Stimulated activated effector memory CD8-positive, alpha-beta T cell treated with anti-CD3 and anti-CD28 coated beads, Interleukin-12 subunit alpha, Interleukin-12 subunit beta, amount 100 ng/mL, for 72 hours (primary cell): ENCODE measurements around the gene PCBP3.

Experiments used
- ATAC-seq: fragments of 150-1000 bp; cut with Tn5 transposase; 2 replicates; pipeline ENCODE4 v1.10.0; 2021
- DNase-seq, 2 donors: peaks; one replicate each; pipeline ENCODE4 v3.0.0; 2021 to 2022; ENCODE audit warnings: low spot score in 2 of 2
- H3K27ac Mint-ChIP-seq: one replicate; pipeline ENCODE4 v1.8.0; 2022; ENCODE audit warnings: mild to moderate bottlenecking, mixed read lengths
- H3K36me3 Mint-ChIP-seq: one replicate; pipeline ENCODE4 v1.8.0; 2022; ENCODE audit warnings: mild to moderate bottlenecking, mixed read lengths
- H3K4me1 Mint-ChIP-seq: one replicate; pipeline ENCODE4 v1.8.0; 2022; ENCODE audit warnings: mixed read lengths
- H3K4me3 Mint-ChIP-seq: one replicate; pipeline ENCODE4 v1.8.0; 2022; ENCODE audit warnings: mild to moderate bottlenecking, mixed read lengths
- H3K9me3 Mint-ChIP-seq: one replicate; pipeline ENCODE4 v1.8.0; 2022; ENCODE audit warnings: mixed read lengths

The PCBP3 gene

DNA sequence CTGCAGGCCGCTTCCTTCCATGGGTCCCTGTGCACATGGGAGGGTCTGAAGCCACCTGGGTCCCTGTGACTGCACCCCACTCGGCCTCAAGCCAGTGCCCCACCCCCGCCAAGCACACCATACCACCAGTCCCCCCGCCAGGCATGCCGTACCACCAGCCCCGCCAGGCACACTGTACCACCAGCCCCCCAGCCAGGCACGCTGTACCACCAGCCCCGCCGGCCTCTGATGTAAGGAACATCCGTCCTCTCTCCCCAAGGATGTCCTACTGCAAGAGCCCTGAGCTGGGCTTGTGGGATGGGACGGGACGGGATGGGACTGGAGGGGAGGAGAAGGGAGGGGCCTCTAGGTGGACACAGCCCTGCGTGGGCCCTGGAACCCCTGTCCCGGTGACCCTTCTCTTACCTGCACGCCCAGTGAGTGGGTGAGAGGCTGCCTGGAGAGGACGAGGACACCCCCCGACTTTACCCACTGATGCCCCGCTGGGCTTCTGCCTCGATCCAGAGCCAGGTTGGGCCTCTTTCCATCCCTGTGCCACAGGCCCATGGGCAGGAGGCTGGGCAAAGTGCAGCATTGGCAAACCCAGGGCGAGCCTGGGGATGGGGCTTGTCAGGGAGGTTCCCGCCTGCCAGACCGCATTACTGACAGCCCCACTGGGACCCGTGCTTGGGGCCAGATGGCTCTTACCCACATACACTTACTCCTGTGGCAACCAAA lies 297.3 kb downstream of the PCBP3 start:
- Mint-ChIP-seq H3K9me3 (no peaks in the 10 kb centered on the region), H3K36me3 (peaks cover 5% of the 10 kb centered on the region), H3K27ac (no peak overlapping the region), H3K4me3 (no peak overlapping the region), H3K4me1 (no peaks in the 10 kb centered on the region)
- DNase-seq (no peak), ATAC-seq (no peak)

DNA sequence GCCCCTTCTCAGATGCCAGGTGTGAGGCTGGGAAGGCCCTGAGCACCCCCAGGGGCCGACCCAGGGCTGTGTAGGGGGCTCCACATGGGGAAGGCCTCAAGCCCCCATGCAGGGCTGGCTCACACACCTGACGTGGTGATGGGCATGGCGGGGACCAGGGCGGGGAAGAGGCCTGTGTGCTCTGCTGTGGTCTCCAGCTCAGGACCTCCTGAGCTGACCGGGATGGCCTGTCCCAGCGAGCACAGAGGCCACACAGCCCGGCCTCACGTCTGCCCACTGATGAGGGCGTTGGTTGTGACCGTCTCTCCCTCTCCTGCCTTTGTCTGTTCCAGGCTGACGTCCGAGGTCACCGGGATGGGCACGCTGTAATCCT lies 297.8 kb downstream of the PCBP3 start:
- no peak overlapping the region for H3K27ac Mint-ChIP-seq
- H3K36me3 Mint-ChIP-seq = peaks cover 5% of the 10 kb centered on the region
- no peak overlapping the region for H3K4me3 Mint-ChIP-seq
- DNase-seq = no peak
- no peak for ATAC-seq
- H3K4me1 Mint-ChIP-seq = no peaks in the 10 kb centered on the region
- no peaks in the 10 kb centered on the region for H3K9me3 Mint-ChIP-seq

DNA sequence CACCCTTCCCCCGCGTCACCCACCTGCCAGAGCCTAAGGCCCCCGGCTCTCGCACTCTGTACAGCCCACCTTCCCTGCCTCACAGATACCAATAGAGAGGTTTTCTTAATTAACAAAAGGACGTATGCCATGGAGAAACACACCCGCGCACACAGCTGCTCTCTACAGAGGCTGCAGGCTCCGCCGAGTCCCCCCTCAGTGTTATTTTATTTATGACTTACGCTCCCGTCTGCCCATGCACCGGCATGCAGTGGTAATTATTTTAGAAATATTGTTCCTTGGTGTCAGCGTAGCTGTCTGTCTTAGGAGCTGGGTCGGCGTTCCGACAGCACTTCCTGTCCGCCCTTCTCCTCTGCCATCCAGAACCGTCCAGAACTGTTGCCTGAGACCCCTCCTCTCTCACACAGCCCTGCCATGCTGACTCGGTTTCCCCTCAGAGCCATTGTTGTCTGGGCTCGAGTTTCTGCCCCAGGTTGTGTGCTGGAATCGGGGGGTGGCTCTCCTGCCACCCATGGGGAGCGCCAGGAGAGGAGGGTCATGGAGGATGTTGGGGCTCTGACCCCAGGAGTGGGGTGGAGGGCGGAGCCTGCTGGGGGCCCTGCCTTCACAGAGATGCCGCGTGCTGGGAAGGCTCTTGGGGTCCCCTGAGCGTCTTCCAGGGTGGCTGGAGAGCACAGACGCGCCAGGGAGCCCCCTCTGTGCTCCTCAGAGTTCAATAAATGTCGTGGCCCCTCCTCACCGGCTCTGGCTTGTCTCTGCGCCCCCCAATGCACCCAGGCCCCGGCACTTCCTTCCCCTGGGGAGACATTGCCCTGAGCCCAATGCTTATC lies 298.4 kb downstream of the PCBP3 start:
- Mint-ChIP-seq H3K27ac (no peak overlapping the region), H3K4me1 (no peaks in the 10 kb centered on the region), H3K4me3 (no peak overlapping the region), H3K9me3 (no peaks in the 10 kb centered on the region), H3K36me3 (peaks cover 5% of the 10 kb centered on the region)
- no peak for ATAC-seq
- DNase-seq = no peak

DNA sequence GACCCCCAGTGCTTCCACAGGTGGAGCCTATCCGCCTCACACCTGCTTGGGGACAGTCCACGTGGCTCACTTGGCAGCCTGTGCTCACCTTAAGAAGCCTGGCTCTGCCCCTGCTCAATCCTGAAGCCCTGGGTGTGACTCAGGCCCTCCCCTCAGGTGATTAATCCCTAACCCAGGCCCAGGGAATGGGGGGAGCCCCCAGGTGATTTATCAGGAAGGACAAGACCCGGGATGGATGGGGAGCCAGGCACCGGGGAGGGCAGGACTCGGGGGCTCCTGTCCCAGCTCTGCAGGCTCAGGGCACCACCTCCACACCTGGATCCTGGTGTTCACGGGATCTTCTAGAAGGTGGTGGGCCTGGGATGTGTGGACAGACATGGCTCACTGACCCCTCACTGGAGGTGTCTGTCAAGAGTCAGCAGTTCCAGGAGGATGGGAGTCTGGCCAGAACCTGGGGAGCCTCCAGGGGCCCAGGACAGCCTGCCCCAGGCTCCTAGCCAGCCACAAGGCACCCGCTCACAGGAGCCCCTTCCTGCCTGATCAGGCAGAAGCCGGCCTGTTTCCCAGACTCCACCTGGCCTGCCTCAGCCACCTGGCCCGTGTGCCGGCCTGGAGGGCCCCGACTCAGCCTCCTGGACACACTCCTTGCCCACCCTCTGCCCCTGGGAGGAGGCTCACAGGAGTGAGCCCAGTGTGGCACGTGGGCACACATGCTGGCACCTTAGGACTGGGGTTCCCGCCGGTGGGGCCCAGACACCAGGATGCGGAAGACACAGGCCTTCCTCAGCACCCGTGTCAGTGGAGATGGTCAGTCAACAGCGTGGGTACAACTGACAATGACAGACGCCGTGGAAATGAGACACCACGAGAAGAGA lies 299.5 kb downstream of the PCBP3 start:
- Mint-ChIP-seq H3K4me1 (no peaks in the 10 kb centered on the region), H3K36me3 (peaks cover 5% of the 10 kb centered on the region), H3K27ac (no peak overlapping the region), H3K4me3 (no peak overlapping the region), H3K9me3 (no peaks in the 10 kb centered on the region)
- no peak for DNase-seq
- no peak for ATAC-seq

DNA sequence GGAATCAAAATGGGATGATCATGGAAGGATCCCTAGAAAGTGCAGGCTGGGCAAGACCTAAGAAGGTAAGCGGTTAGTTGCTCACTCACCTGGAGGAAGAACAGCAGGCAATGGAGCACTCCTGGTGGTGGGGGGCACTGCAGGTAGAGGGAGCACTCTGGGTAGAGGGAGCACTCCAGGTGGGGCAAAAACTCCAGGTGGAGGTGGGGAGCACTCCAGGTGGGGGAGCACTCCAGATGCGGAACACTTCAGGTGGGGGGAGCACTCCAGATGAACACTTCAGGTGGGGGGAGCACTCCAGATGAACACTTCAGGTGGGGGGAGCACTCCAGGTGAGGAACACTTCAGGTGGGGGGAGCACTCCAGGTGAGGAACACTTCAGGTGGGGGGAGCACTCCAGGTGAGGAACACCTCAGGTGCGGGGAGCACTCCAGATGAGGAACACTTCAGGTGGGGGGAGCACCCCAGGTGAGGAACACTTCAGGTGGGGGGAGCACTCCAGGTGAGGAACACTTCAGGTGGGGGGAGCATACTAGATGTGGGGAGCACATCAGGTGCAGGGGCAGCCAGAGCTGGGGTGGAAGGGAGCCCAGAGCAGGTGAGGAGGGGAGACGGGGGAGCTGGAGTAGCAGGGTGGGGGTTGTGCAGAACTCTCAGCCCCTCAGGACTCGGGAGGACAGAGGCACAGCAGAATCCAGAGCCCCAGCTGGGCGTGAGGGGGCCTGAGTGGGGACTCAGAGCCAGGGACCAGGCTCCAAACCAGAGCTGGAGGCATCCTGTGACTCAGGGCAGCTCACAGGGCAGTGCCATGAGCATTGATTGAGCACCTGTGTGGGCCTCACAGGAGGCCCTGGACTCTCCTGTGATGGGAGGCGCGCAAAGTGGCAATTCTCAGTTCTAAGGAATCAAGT lies 300.4 kb downstream of the PCBP3 start:
- H3K4me3 Mint-ChIP-seq = no peak overlapping the region
- no peaks in the 10 kb centered on the region for H3K4me1 Mint-ChIP-seq
- DNase-seq (no peak), ATAC-seq (peak; percentile 33)
- peaks cover 5% of the 10 kb centered on the region for H3K36me3 Mint-ChIP-seq
- no peaks in the 10 kb centered on the region for H3K9me3 Mint-ChIP-seq
- H3K27ac Mint-ChIP-seq = no peak overlapping the region

DNA sequence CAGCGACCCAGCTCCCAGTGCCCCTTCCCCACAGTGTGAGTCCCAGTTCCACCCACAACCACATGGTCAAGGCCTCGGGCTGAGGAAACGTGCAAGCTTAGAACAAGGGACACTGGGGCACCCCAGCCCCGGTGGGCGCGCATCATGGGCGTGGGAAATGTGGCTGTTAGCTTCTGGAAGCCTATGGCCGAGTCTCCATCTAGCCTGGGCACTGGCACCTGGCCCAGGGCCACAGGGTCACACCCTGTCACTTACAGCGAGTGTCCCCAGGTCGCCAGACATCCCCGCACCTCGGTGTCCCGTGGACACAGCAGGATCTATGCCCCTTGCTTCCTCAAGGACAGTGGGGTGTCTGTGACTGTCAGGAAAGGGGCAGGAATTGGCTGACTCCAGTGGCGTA lies 301.1 kb downstream of the PCBP3 start:
- DNase-seq (no peak), ATAC-seq (no peak)
- Mint-ChIP-seq H3K9me3 (no peaks in the 10 kb centered on the region), H3K4me1 (no peaks in the 10 kb centered on the region), H3K27ac (no peak overlapping the region), H3K4me3 (no peak overlapping the region), H3K36me3 (peaks cover 5% of the 10 kb centered on the region)

DNA sequence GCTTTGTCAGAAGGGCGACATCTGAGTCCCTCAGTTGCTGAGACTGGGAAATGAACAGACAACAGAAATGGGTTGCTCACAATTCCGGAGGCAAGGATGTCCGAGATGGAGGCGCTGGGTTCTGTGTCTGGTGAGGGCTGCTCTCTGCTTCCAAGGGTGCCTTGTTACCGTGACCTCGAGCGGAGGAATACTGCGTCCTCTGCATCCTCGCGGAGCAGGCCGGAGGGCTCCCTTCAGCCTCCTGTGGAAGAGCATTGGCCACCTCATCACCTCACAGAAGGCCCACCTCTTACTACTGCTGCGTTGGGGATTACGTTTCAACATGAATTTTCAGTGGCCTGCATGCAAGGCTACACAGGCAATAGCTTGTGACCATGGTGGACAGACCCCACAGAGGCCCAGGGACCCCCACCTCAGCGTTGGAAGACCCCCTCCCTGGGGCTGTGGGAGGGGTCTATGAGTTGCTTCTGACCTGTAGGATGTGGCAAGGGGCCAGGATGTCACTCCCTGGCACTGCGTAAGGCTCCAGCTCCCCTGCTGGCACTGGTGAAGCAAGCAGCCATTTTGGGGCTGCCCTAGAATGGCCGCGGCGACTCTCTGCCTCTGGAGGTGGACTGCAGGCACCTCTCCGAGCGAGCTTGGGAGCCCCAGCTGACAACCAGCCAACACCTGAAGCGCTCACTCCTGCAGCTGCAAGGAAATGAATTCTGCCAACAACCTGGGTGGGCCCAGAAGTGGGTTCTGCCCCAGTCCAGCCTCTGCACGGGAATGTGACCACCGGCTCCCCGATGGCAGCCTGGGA lies 301.7 kb downstream of the PCBP3 start:
- Mint-ChIP-seq H3K4me3 (no peak overlapping the region), H3K27ac (no peak overlapping the region)
- ATAC-seq = no peak

DNA sequence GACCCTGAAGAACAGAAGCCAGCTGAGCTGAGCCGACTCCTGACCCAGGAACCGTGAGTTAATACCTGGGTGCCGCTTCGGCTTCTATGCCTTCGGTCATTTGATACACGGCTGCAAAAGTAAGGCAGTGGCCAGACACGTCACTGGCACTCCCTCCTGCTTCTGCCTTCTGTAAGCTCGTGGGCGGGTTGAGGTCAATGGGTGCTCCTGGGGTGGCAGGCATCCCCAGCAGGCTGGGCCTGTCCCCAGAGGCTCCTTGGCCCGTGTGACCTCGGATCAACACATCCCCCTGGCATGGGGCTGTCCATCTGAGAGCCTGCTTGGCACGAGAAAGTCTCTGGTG lies 302.3 kb downstream of the PCBP3 start:
- H3K4me3 Mint-ChIP-seq = no peak overlapping the region
- no peaks in the 10 kb centered on the region for H3K9me3 Mint-ChIP-seq
- peaks cover 5% of the 10 kb centered on the region for H3K36me3 Mint-ChIP-seq
- H3K4me1 Mint-ChIP-seq = no peaks in the 10 kb centered on the region
- no peak for DNase-seq
- no peak for ATAC-seq
- H3K27ac Mint-ChIP-seq = no peak overlapping the region

More for the DNA sequence above, 301.7 kb downstream of the PCBP3 start:
- Mint-ChIP-seq H3K9me3 (no peaks in the 10 kb centered on the region), H3K36me3 (peaks cover 5% of the 10 kb centered on the region), H3K4me1 (no peaks in the 10 kb centered on the region)
- no peak for DNase-seq

DNA sequence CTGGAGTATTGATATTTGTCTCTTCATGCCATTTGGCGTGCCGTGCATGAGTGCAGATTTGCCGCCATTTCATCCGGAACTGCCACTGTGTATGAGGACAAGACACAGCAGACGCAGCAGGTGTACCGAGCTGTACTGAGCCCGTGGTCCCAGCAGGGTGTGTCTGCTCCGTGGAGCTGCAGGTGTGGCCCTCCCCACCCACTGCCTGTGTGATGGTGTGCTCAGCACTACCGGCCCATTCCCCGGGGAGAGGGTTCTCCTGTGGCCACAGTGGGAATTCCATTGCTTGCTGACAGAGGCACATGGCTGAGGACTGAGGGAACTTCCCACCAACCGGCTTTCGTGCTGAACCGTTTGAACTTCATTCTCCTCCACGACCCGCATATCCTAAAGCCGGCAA lies 303.8 kb downstream of the PCBP3 start:
- Mint-ChIP-seq H3K27ac (no peak overlapping the region), H3K4me3 (no peak overlapping the region), H3K4me1 (no peaks in the 10 kb centered on the region), H3K36me3 (peaks cover 5% of the 10 kb centered on the region), H3K9me3 (no peaks in the 10 kb centered on the region)
- ATAC-seq = no peak
- DNase-seq = no peak

DNA sequence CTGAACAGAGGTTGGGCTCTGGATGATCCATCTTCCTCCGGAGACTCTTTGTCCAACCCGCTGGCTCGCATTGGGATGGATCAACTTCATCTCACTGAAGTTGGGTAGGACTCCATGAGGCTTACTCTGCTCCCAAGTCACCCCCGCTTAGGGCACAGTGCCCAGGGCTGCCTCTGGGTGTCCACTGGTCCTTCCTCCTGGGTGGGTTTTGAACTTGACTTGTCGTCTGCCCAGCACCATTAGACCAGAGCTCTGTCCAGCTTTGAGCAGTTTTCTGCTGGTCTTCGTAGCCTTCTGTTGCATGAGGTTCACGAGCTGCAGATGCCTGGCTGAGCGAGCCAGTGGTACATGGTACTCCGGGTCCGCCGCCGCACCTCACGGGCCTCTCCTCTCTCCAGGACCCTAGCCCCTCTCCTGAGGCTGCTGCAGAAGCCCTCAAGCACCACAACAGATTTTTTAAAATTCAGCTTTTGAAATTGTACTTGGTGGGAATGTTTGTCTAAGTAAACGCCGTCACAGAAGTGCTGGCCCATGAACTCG lies 304.3 kb downstream of the PCBP3 start:
- Mint-ChIP-seq H3K4me3 (no peak overlapping the region), H3K4me1 (no peaks in the 10 kb centered on the region), H3K36me3 (peaks cover 5% of the 10 kb centered on the region), H3K27ac (no peak overlapping the region), H3K9me3 (no peaks in the 10 kb centered on the region)
- DNase-seq (no peak), ATAC-seq (no peak)

DNA sequence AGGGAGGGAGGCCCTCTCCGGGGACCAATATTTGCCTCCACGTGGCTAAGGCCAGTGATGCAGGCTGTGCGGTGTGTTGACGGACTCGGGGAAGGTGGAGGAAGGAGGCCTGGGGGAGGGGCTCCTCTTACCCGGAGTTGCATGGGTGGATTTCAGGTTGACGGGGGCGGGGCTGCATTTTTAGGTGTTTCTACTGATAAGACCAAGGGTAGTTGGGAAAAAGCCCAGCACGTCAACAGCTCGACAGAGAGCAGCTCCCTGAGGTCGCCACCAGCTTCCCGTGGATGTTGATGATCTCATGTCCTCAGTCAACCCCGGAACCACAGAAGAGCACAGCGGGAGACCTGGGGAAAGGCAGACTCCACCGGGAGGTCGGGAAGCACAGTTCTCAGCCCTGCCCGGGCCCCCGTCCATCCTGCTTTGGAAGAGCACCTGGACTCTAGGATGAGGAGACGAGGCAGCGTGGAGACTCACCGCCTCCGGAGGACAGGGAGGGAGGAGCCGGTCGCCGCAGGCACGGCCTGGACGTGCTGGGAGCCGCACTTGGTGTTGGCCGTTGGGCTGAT lies 305.1 kb downstream of the PCBP3 start:
- no peaks in the 10 kb centered on the region for H3K4me1 Mint-ChIP-seq
- ATAC-seq (no peak), DNase-seq (no peak)

DNA sequence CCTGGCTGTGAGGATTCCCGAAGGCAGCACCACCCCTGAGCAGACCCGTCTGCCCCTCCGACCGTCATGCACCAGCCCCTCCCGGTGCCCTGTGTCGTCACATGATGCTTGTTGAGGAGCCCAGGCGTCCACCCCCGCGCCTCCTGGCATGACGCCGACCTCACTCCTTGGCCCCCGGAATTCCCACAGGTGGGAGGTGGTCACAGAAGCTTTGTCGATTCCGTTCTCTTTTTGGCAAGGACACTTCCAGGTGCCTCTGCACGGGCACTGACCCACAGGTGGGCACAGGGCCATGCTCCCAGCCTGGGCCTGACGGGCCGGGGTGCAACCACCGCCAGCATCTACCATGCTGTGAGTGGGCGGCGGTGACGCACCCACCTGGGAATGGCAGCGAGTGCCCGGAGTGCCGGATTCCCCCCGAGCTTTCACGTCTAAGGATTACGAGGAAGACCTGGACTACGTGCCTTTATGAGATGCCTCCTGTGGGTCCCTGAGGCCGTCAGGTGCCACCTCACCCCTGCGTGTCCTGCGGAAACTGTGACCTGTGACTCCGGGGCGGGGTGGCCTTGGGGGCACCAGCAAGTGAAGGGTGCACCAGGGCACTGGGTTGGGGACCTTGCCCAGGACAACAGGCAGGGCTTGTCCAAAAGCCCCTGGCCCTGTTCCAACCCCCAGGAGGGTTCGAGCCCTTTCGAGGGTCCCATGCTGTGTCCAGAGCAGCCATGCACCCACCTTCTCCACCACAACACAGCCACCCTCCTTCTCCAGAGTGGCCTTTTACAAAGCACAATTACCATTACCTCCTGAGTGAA lies 306.6 kb downstream of the PCBP3 start:
- Mint-ChIP-seq H3K27ac (no peak overlapping the region), H3K9me3 (no peaks in the 10 kb centered on the region), H3K36me3 (no peaks in the 10 kb centered on the region), H3K4me3 (no peak overlapping the region), H3K4me1 (no peaks in the 10 kb centered on the region)
- DNase-seq (no peak), ATAC-seq (no peak)

More for the DNA sequence above, 305.1 kb downstream of the PCBP3 start:
- Mint-ChIP-seq H3K27ac (no peak overlapping the region), H3K4me3 (no peak overlapping the region), H3K36me3 (no peaks in the 10 kb centered on the region), H3K9me3 (no peaks in the 10 kb centered on the region)
